ENCODE results near the gene CEBPG.

The CEBPG gene

GRCh38 chr19:33403221-33403972, 29.9 kb downstream of the CEBPG start:
- Mint-ChIP-seq H3K27me3 (no peaks in the 10 kb centered on the region), H3K4me1 (peaks cover 15% of the 10 kb centered on the region), H3K4me3 (no peak overlapping the region), H3K9me3 (no peaks in the 10 kb centered on the region), H3K27ac (no peak overlapping the region), H3K36me3 (peaks cover 7% of the 10 kb centered on the region)
- no peak for ATAC-seq

GRCh38 chr19:33403973-33404304, 30.4 kb downstream of the CEBPG start:
- H3K27me3 Mint-ChIP-seq = no peaks in the 10 kb centered on the region
- H3K36me3 Mint-ChIP-seq = peaks cover 7% of the 10 kb centered on the region
- H3K4me3 Mint-ChIP-seq = no peak overlapping the region
- peaks cover 15% of the 10 kb centered on the region for H3K4me1 Mint-ChIP-seq
- no peaks in the 10 kb centered on the region for H3K9me3 Mint-ChIP-seq
- no peak overlapping the region for H3K27ac Mint-ChIP-seq
- no peak for ATAC-seq

- Mint-ChIP-seq H3K27ac (no peak overlapping the region), H3K27me3 (no peaks in the 10 kb centered on the region)
- no peak for ATAC-seq
These were observed 31.2 kb downstream of the CEBPG start for GRCh38 chr19:33404506-33405253.

GRCh38 chr19:33405254-33405552, 31.7 kb downstream of the CEBPG start:
- H3K4me3 Mint-ChIP-seq = no peak overlapping the region
- H3K9me3 Mint-ChIP-seq = no peaks in the 10 kb centered on the region
- H3K27me3 Mint-ChIP-seq = no peaks in the 10 kb centered on the region
- peaks cover 15% of the 10 kb centered on the region for H3K4me1 Mint-ChIP-seq
- H3K27ac Mint-ChIP-seq = no peak overlapping the region
- no peaks in the 10 kb centered on the region for H3K36me3 Mint-ChIP-seq
- ATAC-seq = no peak

More at GRCh38 chr19:33404506-33405253, 31.2 kb downstream of the CEBPG start:
- peaks cover 2% of the 10 kb centered on the region for H3K36me3 Mint-ChIP-seq
- H3K9me3 Mint-ChIP-seq = no peaks in the 10 kb centered on the region
- H3K4me1 Mint-ChIP-seq = peaks cover 15% of the 10 kb centered on the region
- no peak overlapping the region for H3K4me3 Mint-ChIP-seq

GRCh38 chr19:33405553-33406461, 32.3 kb downstream of the CEBPG start:
- Mint-ChIP-seq H3K27ac (peak overlapping the region; percentile 60), H3K9me3 (no peaks in the 10 kb centered on the region), H3K4me3 (no peak overlapping the region), H3K4me1 (peaks cover 15% of the 10 kb centered on the region), H3K27me3 (no peaks in the 10 kb centered on the region), H3K36me3 (peaks cover 4% of the 10 kb centered on the region)
- no peak for ATAC-seq

GRCh38 chr19:33406521-33407139, 33.1 kb downstream of the CEBPG start:
- ATAC-seq = peak; percentile 59
- no peaks in the 10 kb centered on the region for H3K27me3 Mint-ChIP-seq
- H3K36me3 Mint-ChIP-seq = peaks cover 9% of the 10 kb centered on the region
- H3K4me3 Mint-ChIP-seq = no peak overlapping the region
- peak overlapping the region; percentile 60 for H3K27ac Mint-ChIP-seq
- peaks cover 15% of the 10 kb centered on the region for H3K4me1 Mint-ChIP-seq
- no peaks in the 10 kb centered on the region for H3K9me3 Mint-ChIP-seq

GRCh38 chr19:33407140-33407551, 33.6 kb downstream of the CEBPG start:
- Mint-ChIP-seq H3K27me3 (no peaks in the 10 kb centered on the region), H3K4me3 (no peak overlapping the region), H3K4me1 (peaks cover 15% of the 10 kb centered on the region), H3K36me3 (peaks cover 9% of the 10 kb centered on the region), H3K27ac (no peak overlapping the region), H3K9me3 (no peaks in the 10 kb centered on the region)
- peak; percentile 10 for ATAC-seq

- Mint-ChIP-seq H3K27ac (no peak overlapping the region), H3K9me3 (no peaks in the 10 kb centered on the region), H3K27me3 (no peaks in the 10 kb centered on the region), H3K4me3 (no peak overlapping the region), H3K4me1 (peaks cover 15% of the 10 kb centered on the region), H3K36me3 (peaks cover 9% of the 10 kb centered on the region)
- no peak for ATAC-seq
These were observed 34.2 kb downstream of the CEBPG start for GRCh38 chr19:33407716-33408115.

- Mint-ChIP-seq H3K27me3 (no peaks in the 10 kb centered on the region), H3K4me1 (peaks cover 15% of the 10 kb centered on the region), H3K27ac (no peak overlapping the region), H3K36me3 (peaks cover 9% of the 10 kb centered on the region), H3K9me3 (no peaks in the 10 kb centered on the region), H3K4me3 (no peak overlapping the region)
- ATAC-seq = no peak
These were observed 34.6 kb downstream of the CEBPG start for GRCh38 chr19:33408116-33408515.

- Mint-ChIP-seq H3K36me3 (peaks cover 9% of the 10 kb centered on the region), H3K9me3 (no peaks in the 10 kb centered on the region), H3K27me3 (no peaks in the 10 kb centered on the region), H3K4me1 (peaks cover 15% of the 10 kb centered on the region), H3K4me3 (no peak overlapping the region), H3K27ac (no peak overlapping the region)
- no peak for ATAC-seq
These were observed 35.3 kb downstream of the CEBPG start for GRCh38 chr19:33408538-33409434.

GRCh38 chr19:33409906-33410685, 36.6 kb downstream of the CEBPG start:
- no peak for ATAC-seq
- Mint-ChIP-seq H3K27me3 (no peaks in the 10 kb centered on the region), H3K9me3 (no peaks in the 10 kb centered on the region), H3K4me1 (peaks cover 7% of the 10 kb centered on the region), H3K36me3 (peaks cover 9% of the 10 kb centered on the region), H3K4me3 (no peak overlapping the region), H3K27ac (no peak overlapping the region)

GRCh38 chr19:33410915-33411401, 37.4 kb downstream of the CEBPG start:
- no peak for ATAC-seq
- no peak overlapping the region for H3K27ac Mint-ChIP-seq

GRCh38 chr19:33411621-33412180, 38.2 kb downstream of the CEBPG start:
- Mint-ChIP-seq H3K36me3 (peaks cover 9% of the 10 kb centered on the region), H3K27me3 (no peaks in the 10 kb centered on the region), H3K4me1 (peaks cover 9% of the 10 kb centered on the region), H3K27ac (no peak overlapping the region), H3K4me3 (no peak overlapping the region), H3K9me3 (no peaks in the 10 kb centered on the region)
- ATAC-seq = no peak

More at GRCh38 chr19:33410915-33411401, 37.4 kb downstream of the CEBPG start:
- Mint-ChIP-seq H3K4me1 (peaks cover 7% of the 10 kb centered on the region), H3K36me3 (peaks cover 9% of the 10 kb centered on the region), H3K9me3 (no peaks in the 10 kb centered on the region), H3K4me3 (no peak overlapping the region), H3K27me3 (no peaks in the 10 kb centered on the region)
